GM23338 (cell line): Measurements from ENCODE around the gene TBCD. TPM values are rescaled to one million over a fixed set of nuclear protein-coding genes. Genes with fewer than 3 reads are reported as not detected.

Source experiments
- ATAC-seq: fragments of 200-7000 bp; cut with Tn5 transposase; 3 replicates; pipeline ENCODE4 v1.9.1; 2020
- DNase-seq: peaks from one replicate; pipeline ENCODE4 v3.0.0-alpha.2; 2015; ENCODE audit warnings: low spot score
- H2AFZ ChIP-seq: fragments of 200-600 bp; sonication (generic); 2 replicates; pipeline ENCODE4 v1.8.0; 2016; ENCODE audit warnings: antibody characterized with exemption, mild to moderate bottlenecking, moderate library complexity
- H3F3A ChIP-seq: fragments of 200-600 bp; sonication (generic); replicated peaks from 2 replicates; pipeline ENCODE4 v1.8.0; 2017; ENCODE audit warnings: antibody characterized with exemption, mixed run types, low read depth
- H3K27ac ChIP-seq: fragments of 200-600 bp; sonication (generic); 2 replicates; pipeline ENCODE4 v1.6.1; 2016; ENCODE audit warnings: low read depth
- H3K27me3 ChIP-seq: fragments of 200-600 bp; sonication (generic); 2 replicates; pipeline ENCODE4 v1.8.0; 2016; ENCODE audit warnings: mild to moderate bottlenecking, mixed run types, moderate library complexity; ENCODE audit not compliant: insufficient read depth
- H3K36me3 ChIP-seq: fragments of 200-600 bp; sonication (generic); 2 replicates; pipeline ENCODE4 v1.8.0; 2016; ENCODE audit warnings: mild to moderate bottlenecking; ENCODE audit not compliant: insufficient read depth
- H3K4me1 ChIP-seq: fragments of 200-600 bp; sonication (generic); 2 replicates; pipeline ENCODE4 v1.8.0; 2016; ENCODE audit warnings: mild to moderate bottlenecking, moderate library complexity; ENCODE audit not compliant: insufficient read depth
- H3K4me2 ChIP-seq: fragments of 200-600 bp; sonication (generic); 2 replicates; pipeline ENCODE4 v1.7.1; 2017; ENCODE audit warnings: mixed run types
- H3K4me3 ChIP-seq: fragments of 200-600 bp; sonication (generic); 2 replicates; pipeline ENCODE4 v1.6.1; 2016; ENCODE audit warnings: mixed run types
- H3K79me2 ChIP-seq: fragments of 200-600 bp; sonication (generic); replicated peaks from 2 replicates; pipeline ENCODE4 v1.8.0; 2017; ENCODE audit warnings: mild to moderate bottlenecking; ENCODE audit not compliant: insufficient read depth
- H3K9me2 ChIP-seq: fragments of 200-600 bp; sonication (generic); 2 replicates; pipeline ENCODE4 v1.8.0; 2017; ENCODE audit not compliant: insufficient read depth
- H4K20me1 ChIP-seq: fragments of 200-600 bp; sonication (generic); replicated peaks from 2 replicates; pipeline ENCODE4 v1.8.0; 2017; ENCODE audit warnings: mild to moderate bottlenecking; ENCODE audit not compliant: insufficient read depth
- H3K27ac Mint-ChIP-seq: 2 replicates; pipeline ENCODE4 v1.8.0; 2020; ENCODE audit warnings: inconsistent platforms, mild to moderate bottlenecking, moderate library complexity, mixed read lengths
- H3K27me3 Mint-ChIP-seq: 3 replicates; pipeline ENCODE4 v1.8.0; 2022; ENCODE audit warnings: low read depth, mild to moderate bottlenecking, moderate library complexity, mixed read lengths, inconsistent platforms; ENCODE audit not compliant: insufficient read depth, poor library complexity
- H3K36me3 Mint-ChIP-seq: 3 replicates; pipeline ENCODE4 v1.8.0; 2021; ENCODE audit warnings: low read depth, mild to moderate bottlenecking, inconsistent platforms, moderate library complexity, mixed read lengths
- H3K4me1 Mint-ChIP-seq: 3 replicates; pipeline ENCODE4 v1.8.0; 2020; ENCODE audit warnings: mild to moderate bottlenecking, inconsistent platforms, mixed read lengths
- H3K4me3 Mint-ChIP-seq: 3 replicates; pipeline ENCODE4 v1.8.0; 2021; ENCODE audit warnings: moderate library complexity, mild to moderate bottlenecking, inconsistent platforms, mixed read lengths
- H3K9me3 Mint-ChIP-seq: 3 replicates; pipeline ENCODE4 v1.8.0; 2020; ENCODE audit warnings: moderate library complexity, mild to moderate bottlenecking, inconsistent platforms, mixed read lengths
- CREB1 ChIP-seq: fragments of 250-450 bp; sonication (Bioruptor Pico); IDR thresholded peaks from 2 replicates; pipeline ENCODE4 v1.5.0; 2020; ENCODE audit warnings: low read depth, mild to moderate bottlenecking, moderate library complexity
- EZH2 ChIP-seq: fragments of 200-600 bp; sonication (generic); IDR thresholded peaks from one replicate; pipeline ENCODE4 v1.8.0; 2017; ENCODE audit warnings: antibody characterized with exemption, mild to moderate bottlenecking, low read depth; ENCODE audit not compliant: unreplicated experiment
- EZH2phosphoT487 ChIP-seq: fragments of 200-600 bp; sonication (generic); IDR thresholded peaks from one replicate; pipeline ENCODE4 v1.8.1; 2018; ENCODE audit warnings: antibody characterized with exemption; ENCODE audit not compliant: unreplicated experiment
- JUNB ChIP-seq: IDR thresholded peaks from one replicate; pipeline ENCODE4 v1.6.1; 2016; ENCODE audit warnings: antibody characterized with exemption; ENCODE audit not compliant: unreplicated experiment
- NANOG ChIP-seq: IDR thresholded peaks from 2 replicates; pipeline ENCODE4 v1.6.1; 2016; ENCODE audit warnings: antibody characterized with exemption, borderline replicate concordance
- POLR2AphosphoS5 ChIP-seq: IDR thresholded peaks from 2 replicates; pipeline ENCODE4 v1.6.1; 2016; ENCODE audit warnings: antibody characterized with exemption, low read depth
- STAT1 ChIP-seq: IDR thresholded peaks from one replicate; pipeline ENCODE4 v1.6.1; 2016; ENCODE audit warnings: antibody characterized with exemption; ENCODE audit not compliant: unreplicated experiment
- ZNF114 ChIP-seq: fragments of 250-450 bp; sonication (Bioruptor Pico); IDR thresholded peaks from 2 replicates; pipeline ENCODE4 v1.5.0; 2020; ENCODE audit warnings: mild to moderate bottlenecking, moderate library complexity
- ZNF331 ChIP-seq: fragments of 250-450 bp; sonication (Bioruptor Pico); IDR thresholded peaks from 2 replicates; pipeline ENCODE4 v1.5.0; 2020; ENCODE audit warnings: low read depth, mild to moderate bottlenecking, moderate library complexity
- polyA plus RNA-seq: library from polyadenylated mRNA; unstranded; fragments of >200 nt; fragmentation: Nextera tagmentation; extraction: Ambion mirVana; gene quantifications from 2 replicates; pipeline ENCODE4 v1.2.1, GENCODE V29; 2016
- total RNA-seq: library from RNA; depleted of rRNA; stranded (reverse); fragments of >200 nt; shearing (Covaris generic); gene quantifications from 2 replicates; pipeline ENCODE4 v1.2.3, GENCODE V29; 2014
- TF ChIP-seq, protein P1 (sequence below): IDR thresholded peaks from 2 replicates; pipeline ENCODE4 v1.6.1; 2016; ENCODE audit warnings: antibody characterized with exemption
- TF ChIP-seq, protein P2 (sequence below), 2 experiments: fragments of 200-600 bp in 1 of 2; sonication (generic) in 1 of 2; conservative IDR thresholded peaks; 2 replicates each; pipeline versions ENCODE4 v1.5.1 to v1.6.1; 2016 to 2017; ENCODE audit warnings: antibody characterized with exemption in 2 of 2, low read depth in 2 of 2, mild to moderate bottlenecking in 2 of 2, moderate library complexity in 1 of 2
- TF ChIP-seq, protein P3 (sequence below): fragments of 250-450 bp; sonication (Bioruptor Pico); IDR thresholded peaks from 2 replicates; pipeline ENCODE4 v1.5.0; 2020; ENCODE audit warnings: mild to moderate bottlenecking, moderate library complexity

TBCD gene
- total and polyA plus RNA-seq, 2 experiments from 2014 or later = 75.0 to 116 TPM

DNA sequence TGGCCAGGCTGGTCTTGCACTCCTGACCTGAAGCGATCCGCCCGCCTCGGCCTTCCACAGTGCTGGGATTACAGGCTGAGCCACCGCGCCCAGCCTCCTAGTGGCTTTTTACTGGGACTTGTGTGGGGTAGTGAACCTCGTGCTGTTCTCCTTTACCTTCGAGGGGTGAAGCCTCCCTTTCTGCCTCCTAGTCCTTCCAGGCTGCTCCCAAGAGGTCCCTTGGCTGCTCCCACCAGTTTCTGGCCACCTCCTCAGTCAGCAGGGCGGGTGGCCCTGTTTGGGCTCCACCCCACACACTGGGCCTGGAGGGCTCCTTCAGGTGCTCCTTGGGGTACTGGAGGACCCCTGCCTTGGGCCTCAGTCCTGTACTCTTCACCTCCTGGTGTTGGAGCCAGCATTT, 158.9 kb downstream of the TBCD start (continued):
- TF ChIP-seq, protein P1, sequence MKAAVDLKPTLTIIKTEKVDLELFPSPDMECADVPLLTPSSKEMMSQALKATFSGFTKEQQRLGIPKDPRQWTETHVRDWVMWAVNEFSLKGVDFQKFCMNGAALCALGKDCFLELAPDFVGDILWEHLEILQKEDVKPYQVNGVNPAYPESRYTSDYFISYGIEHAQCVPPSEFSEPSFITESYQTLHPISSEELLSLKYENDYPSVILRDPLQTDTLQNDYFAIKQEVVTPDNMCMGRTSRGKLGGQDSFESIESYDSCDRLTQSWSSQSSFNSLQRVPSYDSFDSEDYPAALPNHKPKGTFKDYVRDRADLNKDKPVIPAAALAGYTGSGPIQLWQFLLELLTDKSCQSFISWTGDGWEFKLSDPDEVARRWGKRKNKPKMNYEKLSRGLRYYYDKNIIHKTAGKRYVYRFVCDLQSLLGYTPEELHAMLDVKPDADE = no peak
- no peak for TF ChIP-seq NANOG

DNA sequence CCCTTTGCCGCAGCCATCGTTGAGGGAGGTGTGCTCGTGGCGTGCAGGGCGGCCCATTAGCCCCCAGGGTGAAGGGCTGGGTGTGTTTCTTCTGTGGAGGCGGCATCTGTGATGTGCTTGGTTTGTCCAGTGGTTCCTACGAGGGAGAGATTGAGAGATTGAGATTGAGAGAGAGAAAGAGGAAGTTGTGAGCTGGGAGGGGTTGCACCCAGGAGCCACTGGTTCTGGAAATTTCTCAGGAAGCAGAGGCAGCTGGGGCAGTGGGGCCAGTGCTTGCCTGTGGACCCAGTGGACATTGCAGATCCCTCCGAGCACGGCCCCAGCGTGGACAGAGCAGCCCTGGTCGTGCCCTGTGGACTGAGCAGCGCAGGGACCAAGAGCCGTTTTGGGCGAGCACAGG, 160.0 kb downstream of the TBCD start:
- H3K27ac ChIP-seq = no peak overlapping the region
- H3K4me2 ChIP-seq = no peak overlapping the region
- 0 out of 3 replicates have a peak, but pooled peaks cover 4% of the 10 kb centered on the region for H3K9me3 Mint-ChIP-seq
- no peaks in the 10 kb centered on the region; the same call in 2 of the 3 replicates for H3K4me1 Mint-ChIP-seq
- ATAC-seq (no peak), DNase-seq (no peak)
- peaks cover 6% of the 10 kb centered on the region for H3K27me3 Mint-ChIP-seq
- H2AFZ ChIP-seq = no peak overlapping the region
- no peak overlapping the region for H3K27ac Mint-ChIP-seq
- H3K4me3 Mint-ChIP-seq = no peak overlapping the region
- H3K79me2 ChIP-seq = 0 out of 2 replicates have a peak, but pooled peaks cover under 1% of the 10 kb centered on the region
- H4K20me1 ChIP-seq = no peaks in the 10 kb centered on the region; the same call in 1 of the 2 replicates
- H3K36me3 ChIP-seq = 0 out of 2 replicates have a peak, but pooled peaks cover 3% of the 10 kb centered on the region
- no peaks in the 10 kb centered on the region for H3F3A ChIP-seq
- H3K4me3 ChIP-seq = no peak overlapping the region
- no peaks in the 10 kb centered on the region for H3K27me3 ChIP-seq
- H3K36me3 Mint-ChIP-seq = peaks cover 53% of the 10 kb centered on the region
- no peaks in the 10 kb centered on the region for H3K9me2 ChIP-seq
- H3K4me1 ChIP-seq = no peaks in the 10 kb centered on the region
- TF ChIP-seq EZH2 (no peak), EZH2phosphoT487 (no peak), ZNF331 (CRISPR knock-in tag) (no peak), ZNF114 (CRISPR knock-in tag) (no peak), CREB1 (no peak), STAT1 (no peak), JUNB (no peak), POLR2AphosphoS5 (no peak)
- TF ChIP-seq, protein P2, sequence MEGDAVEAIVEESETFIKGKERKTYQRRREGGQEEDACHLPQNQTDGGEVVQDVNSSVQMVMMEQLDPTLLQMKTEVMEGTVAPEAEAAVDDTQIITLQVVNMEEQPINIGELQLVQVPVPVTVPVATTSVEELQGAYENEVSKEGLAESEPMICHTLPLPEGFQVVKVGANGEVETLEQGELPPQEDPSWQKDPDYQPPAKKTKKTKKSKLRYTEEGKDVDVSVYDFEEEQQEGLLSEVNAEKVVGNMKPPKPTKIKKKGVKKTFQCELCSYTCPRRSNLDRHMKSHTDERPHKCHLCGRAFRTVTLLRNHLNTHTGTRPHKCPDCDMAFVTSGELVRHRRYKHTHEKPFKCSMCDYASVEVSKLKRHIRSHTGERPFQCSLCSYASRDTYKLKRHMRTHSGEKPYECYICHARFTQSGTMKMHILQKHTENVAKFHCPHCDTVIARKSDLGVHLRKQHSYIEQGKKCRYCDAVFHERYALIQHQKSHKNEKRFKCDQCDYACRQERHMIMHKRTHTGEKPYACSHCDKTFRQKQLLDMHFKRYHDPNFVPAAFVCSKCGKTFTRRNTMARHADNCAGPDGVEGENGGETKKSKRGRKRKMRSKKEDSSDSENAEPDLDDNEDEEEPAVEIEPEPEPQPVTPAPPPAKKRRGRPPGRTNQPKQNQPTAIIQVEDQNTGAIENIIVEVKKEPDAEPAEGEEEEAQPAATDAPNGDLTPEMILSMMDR (conservative IDR thresholded peaks at IDR 0.05; ENCODE audit: low read depth in 2 of 2) = no peak
- TF ChIP-seq, protein P1 = no peak
- TF ChIP-seq, protein P3, sequence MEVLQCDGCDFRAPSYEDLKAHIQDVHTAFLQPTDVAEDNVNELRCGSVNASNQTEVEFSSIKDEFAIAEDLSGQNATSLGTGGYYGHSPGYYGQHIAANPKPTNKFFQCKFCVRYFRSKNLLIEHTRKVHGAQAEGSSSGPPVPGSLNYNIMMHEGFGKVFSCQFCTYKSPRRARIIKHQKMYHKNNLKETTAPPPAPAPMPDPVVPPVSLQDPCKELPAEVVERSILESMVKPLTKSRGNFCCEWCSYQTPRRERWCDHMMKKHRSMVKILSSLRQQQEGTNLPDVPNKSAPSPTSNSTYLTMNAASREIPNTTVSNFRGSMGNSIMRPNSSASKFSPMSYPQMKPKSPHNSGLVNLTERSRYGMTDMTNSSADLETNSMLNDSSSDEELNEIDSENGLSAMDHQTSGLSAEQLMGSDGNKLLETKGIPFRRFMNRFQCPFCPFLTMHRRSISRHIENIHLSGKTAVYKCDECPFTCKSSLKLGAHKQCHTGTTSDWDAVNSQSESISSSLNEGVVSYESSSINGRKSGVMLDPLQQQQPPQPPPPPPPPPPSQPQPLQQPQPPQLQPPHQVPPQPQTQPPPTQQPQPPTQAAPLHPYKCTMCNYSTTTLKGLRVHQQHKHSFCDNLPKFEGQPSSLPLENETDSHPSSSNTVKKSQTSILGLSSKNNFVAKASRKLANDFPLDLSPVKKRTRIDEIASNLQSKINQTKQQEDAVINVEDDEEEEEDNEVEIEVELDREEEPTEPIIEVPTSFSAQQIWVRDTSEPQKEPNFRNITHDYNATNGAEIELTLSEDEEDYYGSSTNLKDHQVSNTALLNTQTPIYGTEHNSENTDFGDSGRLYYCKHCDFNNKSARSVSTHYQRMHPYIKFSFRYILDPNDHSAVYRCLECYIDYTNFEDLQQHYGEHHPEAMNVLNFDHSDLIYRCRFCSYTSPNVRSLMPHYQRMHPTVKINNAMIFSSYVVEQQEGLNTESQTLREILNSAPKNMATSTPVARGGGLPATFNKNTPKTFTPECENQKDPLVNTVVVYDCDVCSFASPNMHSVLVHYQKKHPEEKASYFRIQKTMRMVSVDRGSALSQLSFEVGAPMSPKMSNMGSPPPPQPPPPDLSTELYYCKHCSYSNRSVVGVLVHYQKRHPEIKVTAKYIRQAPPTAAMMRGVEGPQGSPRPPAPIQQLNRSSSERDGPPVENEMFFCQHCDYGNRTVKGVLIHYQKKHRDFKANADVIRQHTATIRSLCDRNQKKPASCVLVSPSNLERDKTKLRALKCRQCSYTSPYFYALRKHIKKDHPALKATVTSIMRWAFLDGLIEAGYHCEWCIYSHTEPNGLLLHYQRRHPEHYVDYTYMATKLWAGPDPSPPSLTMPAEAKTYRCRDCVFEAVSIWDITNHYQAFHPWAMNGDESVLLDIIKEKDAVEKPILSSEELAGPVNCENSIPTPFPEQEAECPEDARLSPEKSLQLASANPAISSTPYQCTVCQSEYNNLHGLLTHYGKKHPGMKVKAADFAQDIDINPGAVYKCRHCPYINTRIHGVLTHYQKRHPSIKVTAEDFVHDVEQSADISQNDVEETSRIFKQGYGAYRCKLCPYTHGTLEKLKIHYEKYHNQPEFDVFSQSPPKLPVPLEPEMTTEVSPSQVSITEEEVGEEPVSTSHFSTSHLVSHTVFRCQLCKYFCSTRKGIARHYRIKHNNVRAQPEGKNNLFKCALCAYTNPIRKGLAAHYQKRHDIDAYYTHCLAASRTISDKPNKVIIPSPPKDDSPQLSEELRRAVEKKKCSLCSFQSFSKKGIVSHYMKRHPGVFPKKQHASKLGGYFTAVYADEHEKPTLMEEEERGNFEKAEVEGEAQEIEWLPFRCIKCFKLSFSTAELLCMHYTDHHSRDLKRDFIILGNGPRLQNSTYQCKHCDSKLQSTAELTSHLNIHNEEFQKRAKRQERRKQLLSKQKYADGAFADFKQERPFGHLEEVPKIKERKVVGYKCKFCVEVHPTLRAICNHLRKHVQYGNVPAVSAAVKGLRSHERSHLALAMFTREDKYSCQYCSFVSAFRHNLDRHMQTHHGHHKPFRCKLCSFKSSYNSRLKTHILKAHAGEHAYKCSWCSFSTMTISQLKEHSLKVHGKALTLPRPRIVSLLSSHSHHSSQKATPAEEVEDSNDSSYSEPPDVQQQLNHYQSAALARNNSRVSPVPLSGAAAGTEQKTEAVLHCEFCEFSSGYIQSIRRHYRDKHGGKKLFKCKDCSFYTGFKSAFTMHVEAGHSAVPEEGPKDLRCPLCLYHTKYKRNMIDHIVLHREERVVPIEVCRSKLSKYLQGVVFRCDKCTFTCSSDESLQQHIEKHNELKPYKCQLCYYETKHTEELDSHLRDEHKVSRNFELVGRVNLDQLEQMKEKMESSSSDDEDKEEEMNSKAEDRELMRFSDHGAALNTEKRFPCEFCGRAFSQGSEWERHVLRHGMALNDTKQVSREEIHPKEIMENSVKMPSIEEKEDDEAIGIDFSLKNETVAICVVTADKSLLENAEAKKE = no peak
